Measurements from ENCODE around the gene COPZ2. TPM values are rescaled to one million over a fixed set of nuclear protein-coding genes. Genes with fewer than 3 reads are reported as not detected.
"Not testable (repeated sequence)": the region's sequence is repeated elsewhere in the genome, so short reads cannot be mapped to it uniquely, and the experiment has no call there.

Gene COPZ2
- total and polyA plus RNA-seq, 10 donors = 6.0 to 15.0 (median 8.8) TPM

GRCh38 chr17:48068491-48068961, 30.9 kb upstream of the COPZ2 start:
- no peaks in the 10 kb centered on the region for H3K27me3 ChIP-seq (replicated peaks in 1 of 7)
- 77 to 94% (median 87%) methylated on average over 3 of the region's 3 CpGs for WGBS, 5 donors
- H3K27ac ChIP-seq = peak overlapping the region in 2 of 8 donors; percentile 9 to 76
- peak; percentile 30 for DNase-seq
- H3K4me1 ChIP-seq = peaks cover 0 to 29% (median 14%) of the 10 kb centered on the region in 6 donors
- peaks cover 0 to 100% (median 42%) of the 10 kb centered on the region in 6 donors for H3K36me3 ChIP-seq
- intact Hi-C loops (cut with DNase I; ENCODE audit: low total_unique reads) = no loop called here
- H3K4me3 ChIP-seq = no peak overlapping the region
- no peaks in the 10 kb centered on the region for H3K9me3 ChIP-seq
- TF ChIP-seq CTCF (IDR thresholded peaks at IDR 0.05 in 8 of 11, conservative IDR thresholded peaks at IDR 0.05 in 3 of 11) (peak in 4 of 11 experiments; percentile 5 to 29 (median 14)), POLR2A (IDR thresholded peaks at IDR 0.05) (no peak)

GRCh38 chr17:48067808-48068207, 30.2 kb upstream of the COPZ2 start:
- intact Hi-C loops (cut with DNase I; ENCODE audit: low total_unique reads); H3K9me3 ChIP-seq; H3K27me3 ChIP-seq (replicated peaks in 1 of 7); H3K4me3 ChIP-seq: not testable (repeated sequence)
- DNase-seq = peak; percentile 10
- H3K36me3 ChIP-seq = peaks cover 0 to 100% (median 48%) of the 10 kb centered on the region in 6 donors
- H3K27ac ChIP-seq = peak overlapping the region in 5 of 8 donors; percentile 69 to 76 (median 75)
- WGBS, 5 donors = 83 to 98% (median 95%) methylated on average over 2 of the region's 2 CpGs
- peaks cover 0 to 29% (median 14%) of the 10 kb centered on the region in 6 donors for H3K4me1 ChIP-seq

- H3K27ac ChIP-seq = peak overlapping the region in 7 of 8 donors; percentile 47 to 76 (median 72)
These were observed 29.6 kb upstream of the COPZ2 start for GRCh38 chr17:48067245-48067644.

GRCh38 chr17:48066656-48067055, 29.1 kb upstream of the COPZ2 start:
- peak overlapping the region in 7 of 8 donors; percentile 47 to 76 (median 72) for H3K27ac ChIP-seq
- no peak overlapping the region for H3K4me3 ChIP-seq
- 79 to 93% (median 80%) methylated on average over 1 of the region's 1 CpG for WGBS, 5 donors
- H3K27me3 ChIP-seq (replicated peaks in 1 of 7) = no peaks in the 10 kb centered on the region
- peaks cover 0 to 100% (median 59%) of the 10 kb centered on the region in 6 donors for H3K36me3 ChIP-seq
- TF ChIP-seq POLR2AphosphoS5 (IDR thresholded peaks at IDR 0.05) = no peak
- TF ChIP-seq POLR2A (IDR thresholded peaks at IDR 0.05) = no peak
- intact Hi-C loops (cut with DNase I; ENCODE audit: low total_unique reads) = no loop called here
- H3K9me3 ChIP-seq = no peaks in the 10 kb centered on the region
- peaks cover 0 to 29% (median 14%) of the 10 kb centered on the region in 6 donors for H3K4me1 ChIP-seq
- no peak for DNase-seq

More at GRCh38 chr17:48067245-48067644, 29.6 kb upstream of the COPZ2 start:
- H3K27me3 ChIP-seq (replicated peaks in 1 of 7) = no peaks in the 10 kb centered on the region
- intact Hi-C loops (cut with DNase I; ENCODE audit: low total_unique reads) = no loop called here
- WGBS, 5 donors = 93 to 99% (median 96%) methylated on average over 3 of the region's 3 CpGs
- peaks cover 0 to 100% (median 53%) of the 10 kb centered on the region in 6 donors for H3K36me3 ChIP-seq
- no peaks in the 10 kb centered on the region for H3K9me3 ChIP-seq
- no peak for DNase-seq
- no peak for TF ChIP-seq POLR2A (IDR thresholded peaks at IDR 0.05)
- no peak for TF ChIP-seq POLR2AphosphoS5 (IDR thresholded peaks at IDR 0.05)
- TF ChIP-seq CTCF (IDR thresholded peaks at IDR 0.05 in 8 of 11, conservative IDR thresholded peaks at IDR 0.05 in 3 of 11) = no peak
- H3K4me1 ChIP-seq = peaks cover 0 to 29% (median 14%) of the 10 kb centered on the region in 6 donors
- H3K4me3 ChIP-seq = no peak overlapping the region

GRCh38 chr17:48066192-48066591, 28.6 kb upstream of the COPZ2 start:
- Histone ChIP-seq H3K36me3 (peaks cover 0 to 100% (median 61%) of the 10 kb centered on the region in 6 donors), H3K27me3 (replicated peaks in 1 of 7) (no peaks in the 10 kb centered on the region), H3K4me1 (peaks cover 0 to 24% (median 13%) of the 10 kb centered on the region in 6 donors), H3K9me3 (no peaks in the 10 kb centered on the region), H3K4me3 (no peak overlapping the region), H3K27ac (peak overlapping the region; percentile 3 to 76 (median 70))
- intact Hi-C loops (cut with DNase I; ENCODE audit: low total_unique reads) = no loop called here
- no peak for DNase-seq
- no peak for TF ChIP-seq CTCF (IDR thresholded peaks at IDR 0.05 in 8 of 11, conservative IDR thresholded peaks at IDR 0.05 in 3 of 11)
- TF ChIP-seq POLR2A (IDR thresholded peaks at IDR 0.05) = no peak
- TF ChIP-seq POLR2AphosphoS5 (IDR thresholded peaks at IDR 0.05) = no peak
- 66 to 96% (median 75%) methylated on average over 1 of the region's 1 CpG for WGBS, 5 donors

Data from spleen (tissue), 11 donors.